HG03442 (cell line): ENCODE data around the gene SLC11A2.
"Not testable (repeated sequence)": the region's sequence is repeated elsewhere in the genome, so short reads cannot be mapped to it uniquely, and the experiment has no call there.

Experiments used
- ATAC-seq: cut with Tn5 transposase; IDR thresholded peaks from one replicate; pipeline ENCODE4 v1.9.1; 2021; ENCODE audit warnings: mild to moderate bottlenecking, moderate library complexity; ENCODE audit not compliant: unreplicated experiment

The SLC11A2 gene

GRCh38 chr12:50951112-50951511 lies 75.1 kb downstream of the SLC11A2 start:
- ATAC-seq: no peak

- no peak for ATAC-seq
Measured at GRCh38 chr12:50949801-50950302, 76.3 kb downstream of the SLC11A2 start.

- ATAC-seq: no peak
Measured at GRCh38 chr12:50948798-50949197, 77.4 kb downstream of the SLC11A2 start.

GRCh38 chr12:50947933-50948626 lies 78.1 kb downstream of the SLC11A2 start:
- no peak for ATAC-seq

- ATAC-seq: no peak
Measured at GRCh38 chr12:50937653-50938052, 88.5 kb downstream of the SLC11A2 start.

- ATAC-seq: no peak
Measured at GRCh38 chr12:50936821-50937530, 89.2 kb downstream of the SLC11A2 start.

- ATAC-seq: no peak
Measured at GRCh38 chr12:50934981-50935807, 91.0 kb downstream of the SLC11A2 start.

- ATAC-seq: no peak
Measured at GRCh38 chr12:50934371-50934851, 91.8 kb downstream of the SLC11A2 start.

GRCh38 chr12:50933459-50934124 lies 92.6 kb downstream of the SLC11A2 start:
- ATAC-seq: no peak

- no peak for ATAC-seq
Measured at GRCh38 chr12:50932787-50933280, 93.3 kb downstream of the SLC11A2 start.

GRCh38 chr12:50930477-50930876 lies 95.7 kb downstream of the SLC11A2 start:
- not testable (repeated sequence) for ATAC-seq

- no peak for ATAC-seq
Measured at GRCh38 chr12:50929831-50930230, 96.4 kb downstream of the SLC11A2 start.
